ENCODE results near the gene SSBP3. TPM values are rescaled to one million over a fixed set of nuclear protein-coding genes. Genes with fewer than 3 reads are reported as not detected.

SSBP3 gene
- polyA plus RNA-seq, 1 of the 3 experiments (the other 2 are of a cell fraction): 26.2 TPM

GRCh38 chr1:54230507-54231339 lies 175.5 kb downstream of the SSBP3 start (continued):
- no peak for TF ChIP-seq IRF3 (IDR thresholded peaks at IDR 0.05; ENCODE audit: low read depth, low read length)
- TF ChIP-seq RXRA (IDR thresholded peaks at IDR 0.05; ENCODE audit: borderline replicate concordance, low read depth): no peak
- TF ChIP-seq, protein P1, sequence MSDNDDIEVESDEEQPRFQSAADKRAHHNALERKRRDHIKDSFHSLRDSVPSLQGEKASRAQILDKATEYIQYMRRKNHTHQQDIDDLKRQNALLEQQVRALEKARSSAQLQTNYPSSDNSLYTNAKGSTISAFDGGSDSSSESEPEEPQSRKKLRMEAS (IDR thresholded peaks at IDR 0.05; ENCODE audit: low read depth): no peak
- TF ChIP-seq RCOR1 (IDR thresholded peaks at IDR 0.05; ENCODE audit: low read length): peak; percentile 99
- TF ChIP-seq TCF12 (IDR thresholded peaks at IDR 0.05): 0 out of 2 replicates have a peak, but pooled peaks have one; percentile 31
- TF ChIP-seq RFX5 (IDR thresholded peaks at IDR 0.05; ENCODE audit: low read length): no peak
- peak; percentile 47; the same call in 1 of the 2 replicates for TF ChIP-seq MXI1 (IDR thresholded peaks at IDR 0.05; ENCODE audit: low read depth, low read length)
- TF ChIP-seq GATA2 (CRISPR knock-in tag; IDR thresholded peaks at IDR 0.05): peak; percentile 94
- TF ChIP-seq EZH2phosphoT487 (IDR thresholded peaks at IDR 0.05; ENCODE audit: borderline replicate concordance, low read depth): no peak
- no peak for TF ChIP-seq TEAD4 (IDR thresholded peaks at IDR 0.05; ENCODE audit: borderline replicate concordance, insufficient read depth)
- TF ChIP-seq SMC3 (IDR thresholded peaks at IDR 0.05; ENCODE audit: low read depth, low read length): no peak
- peak; percentile 41; the same call in 1 of the 2 replicates for TF ChIP-seq POLR2AphosphoS5 (IDR thresholded peaks at IDR 0.05; ENCODE audit: low read depth, low read length)
- no peak for TF ChIP-seq GABPA (IDR thresholded peaks at IDR 0.05; ENCODE audit: low read depth)
- TF ChIP-seq JUND (IDR thresholded peaks at IDR 0.05): no peak
- no peak for TF ChIP-seq SIN3A (IDR thresholded peaks at IDR 0.05; ENCODE audit: borderline replicate concordance, low read depth, low read length)
- TF ChIP-seq, protein P2, sequence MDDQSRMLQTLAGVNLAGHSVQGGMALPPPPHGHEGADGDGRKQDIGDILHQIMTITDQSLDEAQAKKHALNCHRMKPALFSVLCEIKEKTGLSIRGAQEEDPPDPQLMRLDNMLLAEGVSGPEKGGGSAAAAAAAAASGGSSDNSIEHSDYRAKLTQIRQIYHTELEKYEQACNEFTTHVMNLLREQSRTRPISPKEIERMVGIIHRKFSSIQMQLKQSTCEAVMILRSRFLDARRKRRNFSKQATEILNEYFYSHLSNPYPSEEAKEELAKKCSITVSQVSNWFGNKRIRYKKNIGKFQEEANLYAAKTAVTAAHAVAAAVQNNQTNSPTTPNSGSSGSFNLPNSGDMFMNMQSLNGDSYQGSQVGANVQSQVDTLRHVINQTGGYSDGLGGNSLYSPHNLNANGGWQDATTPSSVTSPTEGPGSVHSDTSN (IDR thresholded peaks at IDR 0.05): no peak
- TF ChIP-seq ELF1 (IDR thresholded peaks at IDR 0.05): no peak
- TF ChIP-seq YY1 (IDR thresholded peaks at IDR 0.05; ENCODE audit: low read depth): no peak

DNA sequence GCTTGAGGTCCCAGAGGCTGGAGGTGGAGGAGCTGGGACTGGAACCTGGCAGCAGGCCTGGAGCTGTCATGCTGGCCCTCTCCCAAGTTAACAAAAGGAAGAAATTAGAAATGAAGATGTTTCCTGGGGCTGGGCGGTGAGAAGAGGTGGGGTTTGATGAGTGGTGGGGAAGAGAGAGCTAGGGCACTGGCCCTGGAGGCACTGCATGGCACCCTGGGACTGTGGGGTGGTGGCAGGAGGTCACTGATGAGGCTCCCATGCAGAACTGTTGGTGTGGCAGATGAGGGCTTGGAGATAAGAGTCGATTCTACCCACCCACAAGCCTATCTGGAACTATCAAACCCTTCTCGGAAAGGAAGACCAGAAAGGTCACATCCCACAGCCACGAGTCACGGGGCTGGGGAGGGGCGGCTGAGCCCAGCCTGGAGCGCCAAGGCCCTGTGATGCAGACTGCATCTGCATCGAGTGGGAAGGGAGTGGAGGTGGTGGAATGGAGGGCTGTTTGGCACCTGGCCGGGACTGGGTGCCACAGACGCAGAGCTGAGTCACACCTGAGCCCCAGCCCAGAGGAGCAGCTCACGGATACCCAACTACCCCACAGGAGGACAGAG lies 176.8 kb downstream of the SSBP3 start:
- Histone ChIP-seq H3K27ac (ENCODE audit: low read depth in 2 of 2, low read length in 1 of 2) (peak overlapping the region; percentile 50 to 95), H3K4me2 (peak overlapping the region; percentile 58; the same call in 1 of the 2 replicates), H3K79me2 (ENCODE audit: insufficient read depth) (no peaks in the 10 kb centered on the region), H3F3A (replicated peaks; ENCODE audit: insufficient read depth) (peaks cover 7% of the 10 kb centered on the region), H3K9ac (no peak overlapping the region), H3K9me3 (no peaks in the 10 kb centered on the region), H3K4me1 (ENCODE audit: control insufficient read depth in 1 of 2, insufficient read depth in 2 of 2, low read depth in 1 of 2, low read length in 1 of 2) (peaks cover 18 to 65% of the 10 kb centered on the region in 2 experiments), H3K9me2 (no peaks in the 10 kb centered on the region), H3K27me3 (ENCODE audit: insufficient read depth) (no peaks in the 10 kb centered on the region), H2AFZ (ENCODE audit: low read depth) (no peak overlapping the region), H4K20me1 (ENCODE audit: insufficient read depth) (no peaks in the 10 kb centered on the region), H3K4me3 (ENCODE audit: low read depth in 2 of 2, low read length in 1 of 2) (no peak overlapping the region), H3K36me3 (replicated peaks in 1 of 2; ENCODE audit: control insufficient read depth in 1 of 2, insufficient read depth in 2 of 2, low read length in 1 of 2) (peaks cover 0 to 5% of the 10 kb centered on the region in 2 experiments)
- 23% methylated on average over 7 of the region's 11 CpGs for WGBS (ENCODE audit: low lambda C conversion rate)
- CTCF ChIA-PET: interaction anchor here (0.9 to 4.8 kb wide), 3 partner anchors 44 to 260 kb away, joined by 4 to 20 read pairs (median 12); no protein-coding TSS in a partner anchor
- peak; percentile 62 for DNase-seq
- POLR2A ChIA-PET: interaction anchor here (0.9 kb wide), 1 partner anchor 69 kb away, joined by 4 read pairs; no protein-coding TSS in a partner anchor
- TF ChIP-seq TEAD4 (IDR thresholded peaks at IDR 0.05; ENCODE audit: borderline replicate concordance, insufficient read depth) (no peak), YY1 (IDR thresholded peaks at IDR 0.05; ENCODE audit: low read depth) (no peak), EP300 (IDR thresholded peaks at IDR 0.05; ENCODE audit: borderline replicate concordance in 1 of 2, low read depth in 1 of 2, low read length in 1 of 2) (peak in 1 of 2 experiments; percentile 55; a peak in 2 of 4 replicates), IRF3 (IDR thresholded peaks at IDR 0.05; ENCODE audit: low read depth, low read length) (no peak), SMC3 (IDR thresholded peaks at IDR 0.05; ENCODE audit: low read depth, low read length) (no peak), MEF2A (IDR thresholded peaks at IDR 0.05; ENCODE audit: borderline replicate concordance, low read depth) (no peak), GATA2 (CRISPR knock-in tag; IDR thresholded peaks at IDR 0.05) (peak; percentile 38), USF2 (IDR thresholded peaks at IDR 0.05; ENCODE audit: borderline replicate concordance, low read depth, low read length) (no peak), FOSL2 (IDR thresholded peaks at IDR 0.05; ENCODE audit: borderline replicate concordance, low read depth) (peak; percentile 40; the same call in 1 of the 2 replicates), RFX5 (IDR thresholded peaks at IDR 0.05; ENCODE audit: low read length) (no peak), POLR2AphosphoS5 (IDR thresholded peaks at IDR 0.05; ENCODE audit: low read depth, low read length) (no peak)
- TF ChIP-seq, protein P2 (IDR thresholded peaks at IDR 0.05): 0 out of 2 replicates have a peak, but pooled peaks have one; percentile 17
- TF ChIP-seq, protein P1 (IDR thresholded peaks at IDR 0.05; ENCODE audit: low read depth): no peak
